ENCODE data around the gene BMPER. TPM values are rescaled to one million over a fixed set of nuclear protein-coding genes. Genes with fewer than 3 reads are reported as not detected.

Gene BMPER
- total RNA-seq, 2 experiments from 2014 or later, result not detected

DNA sequence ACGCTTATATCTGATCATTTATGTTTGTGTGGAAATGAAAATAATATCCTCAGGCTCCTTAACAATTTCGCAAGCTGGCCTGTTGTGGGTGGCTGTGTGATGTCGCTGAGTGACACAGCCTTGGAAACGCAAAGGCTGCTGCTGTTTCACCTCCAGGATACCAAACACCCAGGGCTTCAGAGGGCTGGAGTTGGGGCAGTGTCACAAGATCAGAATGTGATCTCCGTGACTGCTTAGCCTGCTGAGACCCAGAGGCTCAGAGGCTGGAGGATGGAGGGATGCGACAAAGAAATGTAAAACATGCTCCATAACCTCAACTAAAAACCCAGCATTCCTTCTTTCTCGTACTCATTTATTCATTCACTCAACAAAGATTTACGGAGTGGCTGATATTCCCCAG is 37.2 kb upstream of the BMPER start:
- no peak overlapping the region for H3K4me3 Mint-ChIP-seq
- Histone ChIP-seq H3K27me3 (ENCODE audit: control insufficient read depth in 1 of 2, insufficient read depth in 2 of 2, low read length in 2 of 2) (peaks cover 0 to 4% of the 10 kb centered on the region in 2 experiments), H3K4me3 (ENCODE audit: low read length) (no peak overlapping the region), H3K27ac (ENCODE audit: low read depth in 1 of 2, low read length in 2 of 2) (no peak overlapping the region), H3K36me3 (ENCODE audit: insufficient read depth, low read length) (no peaks in the 10 kb centered on the region), H3K9me3 (ENCODE audit: control insufficient read depth in 1 of 2, insufficient read depth in 1 of 2, low read length in 2 of 2) (no peaks in the 10 kb centered on the region), H3K4me1 (ENCODE audit: insufficient read depth, low read length) (no peaks in the 10 kb centered on the region)
- ChIA-PET POLR2A (no interaction called here), CTCF (no interaction called here)
- H3K9me3 Mint-ChIP-seq, result no peaks in the 10 kb centered on the region
- no peaks in the 10 kb centered on the region for H3K27me3 Mint-ChIP-seq
- DNase-seq, result no peak
- no peaks in the 10 kb centered on the region for H3K4me1 Mint-ChIP-seq (ENCODE audit: low read depth)
- TF ChIP-seq, protein P1, sequence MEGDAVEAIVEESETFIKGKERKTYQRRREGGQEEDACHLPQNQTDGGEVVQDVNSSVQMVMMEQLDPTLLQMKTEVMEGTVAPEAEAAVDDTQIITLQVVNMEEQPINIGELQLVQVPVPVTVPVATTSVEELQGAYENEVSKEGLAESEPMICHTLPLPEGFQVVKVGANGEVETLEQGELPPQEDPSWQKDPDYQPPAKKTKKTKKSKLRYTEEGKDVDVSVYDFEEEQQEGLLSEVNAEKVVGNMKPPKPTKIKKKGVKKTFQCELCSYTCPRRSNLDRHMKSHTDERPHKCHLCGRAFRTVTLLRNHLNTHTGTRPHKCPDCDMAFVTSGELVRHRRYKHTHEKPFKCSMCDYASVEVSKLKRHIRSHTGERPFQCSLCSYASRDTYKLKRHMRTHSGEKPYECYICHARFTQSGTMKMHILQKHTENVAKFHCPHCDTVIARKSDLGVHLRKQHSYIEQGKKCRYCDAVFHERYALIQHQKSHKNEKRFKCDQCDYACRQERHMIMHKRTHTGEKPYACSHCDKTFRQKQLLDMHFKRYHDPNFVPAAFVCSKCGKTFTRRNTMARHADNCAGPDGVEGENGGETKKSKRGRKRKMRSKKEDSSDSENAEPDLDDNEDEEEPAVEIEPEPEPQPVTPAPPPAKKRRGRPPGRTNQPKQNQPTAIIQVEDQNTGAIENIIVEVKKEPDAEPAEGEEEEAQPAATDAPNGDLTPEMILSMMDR (IDR thresholded peaks at IDR 0.05), result no peak
- intact Hi-C loops (cut with DNase I, micrococcal nuclease), result no loop called here
- no peaks in the 10 kb centered on the region for H3K36me3 Mint-ChIP-seq (ENCODE audit: low read depth)
- no peak overlapping the region for H3K27ac Mint-ChIP-seq
- ATAC-seq (ENCODE audit: poor library complexity), result no peak

DNA sequence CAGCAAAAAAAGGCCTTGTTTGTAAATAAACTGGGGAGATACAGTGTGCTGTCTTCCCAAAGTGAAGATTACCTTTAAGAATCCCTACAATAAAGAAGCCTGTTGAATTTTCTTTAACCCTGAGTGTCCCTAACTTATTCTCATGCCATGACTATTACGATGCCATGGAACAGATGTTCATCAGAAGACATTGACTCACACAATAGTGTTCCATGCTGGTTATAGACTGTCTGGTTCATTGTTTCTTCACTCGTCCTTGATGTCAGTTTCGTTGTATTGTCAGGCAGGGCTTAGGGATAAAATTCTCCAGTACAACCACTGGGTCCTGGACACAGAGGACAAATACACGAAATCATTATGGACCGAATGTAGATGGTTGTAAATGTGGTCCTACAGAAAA is 36.2 kb upstream of the BMPER start:
- Mint-ChIP-seq H3K36me3 (ENCODE audit: low read depth) (no peaks in the 10 kb centered on the region), H3K27me3 (no peaks in the 10 kb centered on the region), H3K9me3 (no peaks in the 10 kb centered on the region), H3K27ac (no peak overlapping the region), H3K4me3 (no peak overlapping the region), H3K4me1 (ENCODE audit: low read depth) (no peaks in the 10 kb centered on the region)
- POLR2A ChIA-PET, result no interaction called here
- no peak for ATAC-seq (ENCODE audit: poor library complexity)
- H3K27me3 ChIP-seq (ENCODE audit: control insufficient read depth in 1 of 2, insufficient read depth in 2 of 2, low read length in 2 of 2), result peaks cover 0 to 4% of the 10 kb centered on the region in 2 experiments
- no peak overlapping the region for H3K27ac ChIP-seq (ENCODE audit: low read depth in 1 of 2, low read length in 2 of 2)
- H3K36me3 ChIP-seq (ENCODE audit: insufficient read depth, low read length), result no peaks in the 10 kb centered on the region
- H3K4me3 ChIP-seq (ENCODE audit: low read length), result no peak overlapping the region
- no peaks in the 10 kb centered on the region for H3K9me3 ChIP-seq (ENCODE audit: control insufficient read depth in 1 of 2, insufficient read depth in 1 of 2, low read length in 2 of 2)
- no peak for DNase-seq
- H3K4me1 ChIP-seq (ENCODE audit: insufficient read depth, low read length), result no peaks in the 10 kb centered on the region
- TF ChIP-seq, protein P1 (IDR thresholded peaks at IDR 0.05), result no peak
- CTCF ChIA-PET, result no interaction called here
- intact Hi-C loops (cut with DNase I, micrococcal nuclease), result no loop called here

DNA sequence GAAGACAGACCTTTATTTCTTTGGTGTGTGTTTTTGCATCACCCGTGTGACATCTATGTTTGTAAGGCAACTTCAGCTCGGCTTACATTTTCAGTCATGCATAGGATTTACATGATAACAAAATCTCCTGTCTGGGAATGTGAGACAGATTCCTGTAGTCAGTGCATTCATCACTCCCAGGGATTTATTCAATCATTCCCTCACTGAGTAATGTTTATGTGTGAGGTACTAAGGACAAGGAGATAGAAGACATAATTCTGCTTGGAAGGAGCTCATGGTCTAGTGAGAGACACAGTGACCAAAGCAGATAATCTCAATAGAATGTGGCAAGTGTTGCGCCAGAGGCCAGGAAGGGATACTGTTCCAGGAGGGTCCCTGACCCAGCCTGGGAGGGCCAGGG is 35.2 kb upstream of the BMPER start:
- no peaks in the 10 kb centered on the region for H3K36me3 ChIP-seq (ENCODE audit: insufficient read depth, low read length)
- DNase-seq (no peak), ATAC-seq (ENCODE audit: poor library complexity) (no peak)
- POLR2A ChIA-PET, result no interaction called here
- H3K27me3 Mint-ChIP-seq, result no peaks in the 10 kb centered on the region
- intact Hi-C loops (cut with DNase I, micrococcal nuclease), result no loop called here
- H3K27ac Mint-ChIP-seq, result no peak overlapping the region
- no peaks in the 10 kb centered on the region for H3K4me1 ChIP-seq (ENCODE audit: insufficient read depth, low read length)
- no peaks in the 10 kb centered on the region for H3K36me3 Mint-ChIP-seq (ENCODE audit: low read depth)
- TF ChIP-seq, protein P1 (IDR thresholded peaks at IDR 0.05), result no peak
- no peak overlapping the region for H3K4me3 ChIP-seq (ENCODE audit: low read length)
- no peaks in the 10 kb centered on the region for H3K4me1 Mint-ChIP-seq (ENCODE audit: low read depth)
- no peak overlapping the region for H3K27ac ChIP-seq (ENCODE audit: low read depth in 1 of 2, low read length in 2 of 2)
- no peaks in the 10 kb centered on the region for H3K9me3 ChIP-seq (ENCODE audit: control insufficient read depth in 1 of 2, insufficient read depth in 1 of 2, low read length in 2 of 2)
- no peaks in the 10 kb centered on the region for H3K9me3 Mint-ChIP-seq
- CTCF ChIA-PET, result no interaction called here
- H3K27me3 ChIP-seq (ENCODE audit: control insufficient read depth in 1 of 2, insufficient read depth in 2 of 2, low read length in 2 of 2), result peaks cover 0 to 4% of the 10 kb centered on the region in 2 experiments
- no peak overlapping the region for H3K4me3 Mint-ChIP-seq
